Measurements from ENCODE around the gene NEFH.
"Not testable (repeated sequence)": the region's sequence is repeated elsewhere in the genome, so short reads cannot be mapped to it uniquely, and the experiment has no call there.

The NEFH gene

DNA sequence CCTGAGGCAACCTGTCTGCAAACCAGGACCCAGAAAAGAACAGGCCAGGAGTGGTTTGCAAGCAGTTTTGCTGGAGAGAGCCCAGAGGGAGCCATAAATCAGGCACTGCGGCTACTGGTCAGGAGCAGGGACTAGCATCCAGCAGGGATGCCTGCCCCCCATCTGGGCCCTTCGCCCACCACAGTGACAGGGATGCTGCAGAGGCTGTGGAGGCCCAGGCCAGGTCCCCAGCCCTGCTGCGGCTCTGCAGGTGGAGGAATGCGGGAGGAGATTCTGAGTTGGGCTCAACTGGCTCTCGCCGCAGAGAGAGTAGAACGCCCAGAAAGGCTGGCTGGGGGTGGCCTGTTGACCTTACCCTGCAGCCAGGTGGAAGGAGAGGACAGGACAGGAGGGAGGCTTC lies 16.4 kb upstream of the NEFH start:
- DNase-seq, result no peak

DNA sequence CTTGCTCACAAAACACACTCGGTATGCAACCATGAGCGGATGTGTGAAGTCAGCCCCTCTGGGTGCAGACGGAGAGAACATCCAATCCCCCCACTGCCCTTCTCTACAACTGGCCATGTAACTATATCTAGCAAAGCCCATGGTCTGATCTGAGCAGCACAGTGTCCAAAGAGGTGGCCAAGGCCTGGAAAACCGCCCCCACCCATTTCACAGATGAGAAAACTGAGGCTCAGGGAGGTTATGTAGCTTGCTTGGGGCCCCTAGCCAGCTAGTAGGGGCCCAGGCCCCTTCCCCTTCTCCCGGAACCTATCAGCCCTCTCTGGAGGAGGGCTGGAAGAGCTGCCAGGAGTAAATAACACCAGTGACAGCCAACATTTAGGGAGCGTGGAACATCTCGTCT lies 15.4 kb upstream of the NEFH start:
- DNase-seq, result no peak

DNA sequence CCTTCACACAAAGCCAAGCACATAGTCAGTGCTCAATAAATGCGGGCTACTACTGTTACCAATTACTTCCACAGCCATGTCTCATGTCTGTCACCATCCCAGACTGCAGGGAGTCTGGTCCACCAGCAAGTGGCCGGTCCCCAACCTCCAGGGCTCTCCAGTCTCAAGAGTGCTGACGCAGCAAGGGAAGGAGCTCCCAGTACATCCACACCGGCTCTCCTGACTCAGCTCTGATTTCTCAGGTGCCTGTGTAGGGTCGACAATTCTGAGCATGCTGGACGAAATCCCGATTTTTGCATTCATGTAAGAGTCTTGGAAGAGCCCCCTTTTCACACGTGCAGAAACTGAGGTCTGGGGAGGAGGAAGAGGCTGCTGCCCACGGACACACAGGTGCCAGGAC lies 10.3 kb upstream of the NEFH start:
- DNase-seq, result no peak

DNA sequence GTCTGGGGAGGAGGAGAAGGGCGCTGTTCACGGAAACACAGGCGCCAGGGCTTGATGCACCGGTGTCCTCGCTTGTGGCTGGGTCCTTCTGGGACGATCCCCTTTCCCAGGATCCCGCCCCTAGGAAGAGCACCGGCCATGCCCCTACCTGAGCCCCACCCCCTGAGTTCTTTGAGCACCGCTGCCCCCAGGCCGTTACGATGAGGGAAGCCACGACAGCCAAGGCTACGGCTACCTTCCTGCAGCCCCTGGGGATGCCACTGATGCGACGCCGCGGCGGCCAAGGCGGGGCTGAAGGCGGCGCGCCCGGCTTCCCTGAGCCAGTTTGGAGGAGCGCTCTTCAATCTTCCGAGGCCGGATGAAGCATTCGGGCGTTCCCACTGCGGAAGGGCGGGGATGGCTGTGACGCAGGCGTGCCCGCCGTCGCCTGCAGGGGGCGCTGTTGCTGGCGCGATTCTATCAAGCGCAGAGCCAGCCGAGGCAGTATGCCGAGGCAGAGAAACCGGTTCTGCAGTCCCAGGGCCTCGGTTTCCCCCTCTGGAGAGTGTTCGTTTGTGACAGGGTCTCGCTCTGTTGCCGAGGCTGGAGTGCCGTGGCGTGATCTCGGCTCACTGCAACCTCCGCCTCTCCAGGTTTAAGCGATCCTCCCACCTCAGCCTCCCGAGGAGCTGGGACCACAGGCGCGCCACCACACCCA lies 9.7 kb upstream of the NEFH start:
- peak; percentile 82 for DNase-seq

DNA sequence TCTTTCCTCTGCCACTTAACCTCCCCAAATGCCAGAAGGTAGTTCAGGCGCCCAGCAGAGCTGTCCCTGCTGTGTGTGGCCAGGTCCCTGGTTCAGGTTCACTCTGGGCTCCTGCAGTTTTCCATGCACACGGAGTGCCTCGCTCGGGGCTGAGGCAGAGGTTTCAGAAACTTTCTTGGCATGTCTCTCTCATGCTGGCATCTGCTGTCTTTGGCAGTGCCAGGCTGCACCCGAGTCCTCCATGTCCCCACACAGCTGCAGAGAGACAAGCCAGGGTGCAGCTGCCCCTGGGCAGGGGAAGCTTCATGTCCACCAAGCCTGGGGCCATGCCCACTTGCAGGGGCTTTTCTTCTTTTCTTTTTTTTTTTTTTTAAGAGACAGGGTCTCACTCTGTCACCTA lies 7.0 kb upstream of the NEFH start:
- DNase-seq, result no peak

DNA sequence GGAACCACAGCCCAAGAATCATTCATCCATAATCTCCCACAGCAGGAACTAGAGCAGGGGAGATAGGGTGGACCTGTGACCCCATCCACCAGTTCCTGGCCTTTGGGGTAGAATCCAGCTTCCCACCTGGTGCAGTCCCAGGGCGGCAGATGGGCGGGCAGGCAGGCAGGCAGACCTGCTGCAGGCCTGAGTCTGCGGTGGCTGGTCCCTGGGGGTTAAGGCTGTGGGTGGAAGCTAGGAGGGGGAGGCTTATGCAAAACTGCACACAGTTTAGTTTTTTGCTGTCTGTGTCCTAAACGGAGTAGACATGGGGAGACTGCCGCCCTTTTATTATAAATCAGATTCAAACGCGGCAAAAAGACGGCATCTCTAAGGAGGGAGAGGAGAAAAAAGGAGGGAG lies 4.5 kb upstream of the NEFH start:
- DNase-seq, result no peak

DNA sequence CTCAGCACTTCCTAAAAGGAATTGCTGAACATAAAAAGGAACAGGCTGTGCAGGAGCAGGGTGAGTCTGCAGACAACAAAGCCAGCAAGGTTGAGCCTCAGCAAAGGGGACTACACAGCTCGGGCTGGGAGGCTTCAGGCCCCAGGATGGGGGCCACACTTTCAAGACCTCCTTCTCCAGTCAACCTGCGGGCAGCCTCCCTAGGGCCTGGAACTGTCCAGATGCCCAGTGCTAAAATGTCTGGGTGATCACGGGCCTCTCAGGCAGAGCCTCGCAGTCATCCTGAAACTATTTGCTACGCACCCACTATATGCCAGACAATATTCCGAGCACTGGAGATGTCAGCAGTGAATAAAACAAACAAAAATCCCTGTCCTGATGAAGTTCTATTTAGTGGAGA lies 3.9 kb upstream of the NEFH start:
- DNase-seq, result no peak

DNA sequence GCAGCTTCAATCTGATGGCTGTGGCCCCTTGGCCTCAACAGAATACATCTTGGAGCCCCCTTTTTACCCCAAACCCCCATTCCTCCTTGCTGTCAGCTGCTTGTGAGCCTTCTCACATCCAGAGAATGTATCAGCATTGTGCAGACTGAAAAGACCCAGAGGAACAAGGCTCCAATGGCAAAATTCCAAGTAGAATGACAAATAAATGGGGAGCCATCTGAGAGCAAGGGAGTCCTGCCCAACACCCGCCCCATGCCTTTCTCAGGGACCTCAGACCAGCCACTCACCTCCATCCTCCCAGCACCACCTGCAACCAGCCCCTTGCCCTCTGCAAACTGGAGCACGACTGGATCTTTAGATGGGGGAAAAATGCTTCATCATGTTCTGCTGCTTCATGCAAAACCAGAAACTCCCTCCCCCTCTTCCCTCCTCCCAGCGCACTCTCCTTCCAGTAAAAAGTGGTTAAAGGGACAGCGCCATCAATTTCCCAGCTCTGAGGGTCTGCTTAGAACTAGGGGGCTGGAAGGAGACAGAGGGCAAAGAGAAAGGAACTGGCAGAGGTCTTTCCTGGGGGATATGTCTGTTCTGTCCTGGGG lies 2.2 kb upstream of the NEFH start:
- no peak for DNase-seq

DNA sequence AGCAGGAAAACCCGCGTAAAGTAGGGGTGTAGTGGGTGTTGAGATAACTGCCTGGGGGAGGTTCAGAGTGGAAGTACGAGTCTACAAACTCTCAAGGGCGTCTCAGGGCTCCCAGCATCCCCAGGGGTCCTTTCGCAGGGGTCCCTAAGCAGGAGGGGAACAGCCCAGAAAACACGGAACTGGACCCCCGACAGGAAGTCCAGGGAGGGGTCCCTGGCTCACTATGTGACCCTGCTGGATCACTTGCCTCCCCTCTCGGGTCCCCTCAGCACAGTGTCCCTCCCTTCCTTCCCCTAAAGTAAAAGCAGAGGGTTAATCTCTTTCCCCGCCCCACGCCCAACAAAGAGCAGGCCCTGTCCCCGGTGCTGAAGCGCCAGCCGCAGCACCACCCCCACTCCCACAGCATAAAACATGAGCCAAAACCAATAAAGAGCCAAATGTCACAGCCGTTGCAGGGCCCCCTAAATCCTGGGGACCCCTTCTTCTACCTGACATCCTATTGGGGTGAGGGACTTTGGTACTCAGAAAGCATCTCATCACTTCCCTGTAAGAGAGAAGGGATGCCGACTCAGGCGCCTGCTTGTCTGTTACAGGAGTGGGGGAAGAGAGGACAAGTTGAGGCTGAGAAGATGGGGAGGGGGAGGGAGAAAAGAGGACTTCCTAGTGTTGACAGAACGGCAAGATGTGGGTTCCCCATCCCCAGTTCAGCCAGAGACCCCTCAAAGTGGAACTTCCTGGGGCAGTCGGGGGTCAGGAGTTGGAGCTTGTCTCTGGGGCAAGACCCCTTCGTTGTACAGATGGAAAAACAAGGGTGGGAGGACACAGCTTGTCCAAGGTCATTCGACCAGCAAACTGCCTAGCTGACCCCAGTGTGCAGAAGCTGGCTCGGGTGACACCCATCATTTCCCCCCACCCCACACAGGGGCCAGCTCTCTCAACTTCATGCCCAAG lies 1.4 kb upstream of the NEFH start:
- no peak for DNase-seq

DNA sequence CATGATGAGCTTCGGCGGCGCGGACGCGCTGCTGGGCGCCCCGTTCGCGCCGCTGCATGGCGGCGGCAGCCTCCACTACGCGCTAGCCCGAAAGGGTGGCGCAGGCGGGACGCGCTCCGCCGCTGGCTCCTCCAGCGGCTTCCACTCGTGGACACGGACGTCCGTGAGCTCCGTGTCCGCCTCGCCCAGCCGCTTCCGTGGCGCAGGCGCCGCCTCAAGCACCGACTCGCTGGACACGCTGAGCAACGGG lies 169 bp downstream of the NEFH start:
- no peak for DNase-seq

DNA sequence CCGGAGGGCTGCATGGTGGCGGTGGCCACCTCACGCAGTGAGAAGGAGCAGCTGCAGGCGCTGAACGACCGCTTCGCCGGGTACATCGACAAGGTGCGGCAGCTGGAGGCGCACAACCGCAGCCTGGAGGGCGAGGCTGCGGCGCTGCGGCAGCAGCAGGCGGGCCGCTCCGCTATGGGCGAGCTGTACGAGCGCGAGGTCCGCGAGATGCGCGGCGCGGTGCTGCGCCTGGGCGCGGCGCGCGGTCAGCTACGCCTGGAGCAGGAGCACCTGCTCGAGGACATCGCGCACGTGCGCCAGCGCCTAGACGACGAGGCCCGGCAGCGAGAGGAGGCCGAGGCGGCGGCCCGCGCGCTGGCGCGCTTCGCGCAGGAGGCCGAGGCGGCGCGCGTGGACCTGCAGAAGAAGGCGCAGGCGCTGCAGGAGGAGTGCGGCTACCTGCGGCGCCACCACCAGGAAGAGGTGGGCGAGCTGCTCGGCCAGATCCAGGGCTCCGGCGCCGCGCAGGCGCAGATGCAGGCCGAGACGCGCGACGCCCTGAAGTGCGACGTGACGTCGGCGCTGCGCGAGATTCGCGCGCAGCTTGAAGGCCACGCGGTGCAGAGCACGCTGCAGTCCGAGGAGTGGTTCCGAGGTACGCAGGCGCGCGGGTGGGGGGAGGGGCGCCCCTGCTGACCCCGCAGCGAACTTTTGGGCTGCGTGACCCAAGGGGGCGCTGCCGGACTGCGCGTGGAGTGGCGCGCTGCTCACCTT lies 670 bp downstream of the NEFH start:
- peak; percentile 44 for DNase-seq

DNA sequence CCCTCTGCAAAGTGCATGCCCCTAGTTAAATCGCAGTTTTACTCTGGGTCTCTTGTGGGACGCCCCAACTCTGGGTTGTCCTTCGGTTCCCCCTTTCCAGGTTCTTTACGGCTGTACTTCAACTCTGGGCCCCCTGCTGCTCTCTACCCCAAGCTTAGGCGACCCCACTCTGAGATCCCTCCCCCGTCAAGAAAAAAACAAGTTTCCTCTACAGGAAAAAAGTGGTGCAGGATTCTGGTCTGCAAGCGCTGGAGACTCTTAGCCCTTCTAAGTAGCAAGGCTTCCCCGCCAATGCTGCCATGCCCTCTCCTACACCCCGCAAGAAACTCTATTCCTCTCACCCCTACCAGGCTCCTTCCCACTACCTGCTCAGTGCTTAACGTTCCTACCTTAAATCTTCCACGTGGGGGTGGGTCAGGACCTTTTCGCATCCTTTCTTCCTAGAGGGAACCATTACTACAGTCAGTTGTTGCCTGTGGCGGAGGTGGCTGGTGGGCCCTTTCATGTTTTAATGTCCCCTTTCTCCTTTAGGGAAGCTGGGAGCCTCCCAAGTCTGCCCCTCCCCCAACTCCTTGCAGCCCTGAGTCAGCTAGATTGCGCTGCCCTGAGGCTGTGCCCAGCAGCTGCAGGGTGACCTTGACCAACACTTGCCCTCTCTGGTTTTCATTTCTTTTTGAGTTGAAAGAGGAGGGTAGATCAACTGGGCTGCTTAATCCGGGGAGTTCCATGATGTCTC lies 1.4 kb downstream of the NEFH start:
- no peak for DNase-seq

DNA sequence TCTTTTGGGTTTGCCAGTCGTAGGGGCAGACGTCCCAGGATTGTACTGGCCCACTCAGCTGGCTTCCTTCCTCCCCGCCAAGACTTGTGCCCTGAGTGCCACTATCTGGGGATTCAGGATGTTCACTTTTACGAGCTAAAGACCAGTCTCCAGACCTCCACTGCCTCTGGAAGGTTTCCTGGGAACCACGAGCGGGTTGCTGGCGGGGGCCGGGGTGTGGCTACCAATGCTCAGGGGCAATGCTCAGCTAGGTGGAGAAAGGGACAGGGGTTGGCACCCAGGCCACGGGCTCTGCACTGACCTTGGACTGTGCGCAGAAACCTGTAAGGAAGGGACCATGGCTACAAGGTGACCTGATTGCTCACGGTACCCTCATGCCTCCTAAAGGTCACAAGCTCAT lies 2.2 kb downstream of the NEFH start:
- DNase-seq, result no peak

DNA sequence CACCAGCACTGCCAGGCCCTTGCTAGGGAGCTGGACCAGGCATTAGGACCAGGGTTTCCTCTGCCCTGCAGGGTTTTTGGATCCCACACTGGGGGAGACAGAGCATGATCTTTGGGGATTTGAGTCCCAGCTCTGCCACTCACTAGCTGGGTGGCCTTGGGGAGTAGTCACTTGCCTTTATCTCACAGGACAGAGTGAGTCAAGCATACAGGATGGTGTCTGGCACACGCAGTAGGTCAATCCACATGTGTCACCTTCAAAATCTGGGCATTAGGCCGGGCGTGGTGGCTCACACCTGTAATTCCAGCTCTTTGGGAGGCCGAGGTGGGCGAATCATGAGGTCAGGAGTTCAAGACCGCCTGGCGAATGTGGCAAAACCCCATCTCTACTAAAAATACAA lies 2.7 kb downstream of the NEFH start:
- DNase-seq, result no peak

DNA sequence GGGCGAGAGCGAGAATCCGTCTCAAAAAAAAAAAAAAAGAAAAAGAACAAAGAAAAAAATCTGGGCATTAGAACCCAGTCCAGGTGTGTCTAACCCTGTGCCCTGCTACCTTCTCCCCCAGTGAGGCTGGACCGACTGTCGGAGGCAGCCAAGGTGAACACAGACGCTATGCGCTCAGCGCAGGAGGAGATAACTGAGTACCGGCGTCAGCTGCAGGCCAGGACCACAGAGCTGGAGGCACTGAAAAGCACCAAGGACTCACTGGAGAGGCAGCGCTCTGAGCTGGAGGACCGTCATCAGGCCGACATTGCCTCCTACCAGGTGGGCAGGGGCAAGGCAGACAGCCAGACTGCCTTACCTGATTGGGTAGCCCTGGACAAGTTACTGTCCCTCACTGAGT lies 3.2 kb downstream of the NEFH start:
- DNase-seq, result no peak

DNA sequence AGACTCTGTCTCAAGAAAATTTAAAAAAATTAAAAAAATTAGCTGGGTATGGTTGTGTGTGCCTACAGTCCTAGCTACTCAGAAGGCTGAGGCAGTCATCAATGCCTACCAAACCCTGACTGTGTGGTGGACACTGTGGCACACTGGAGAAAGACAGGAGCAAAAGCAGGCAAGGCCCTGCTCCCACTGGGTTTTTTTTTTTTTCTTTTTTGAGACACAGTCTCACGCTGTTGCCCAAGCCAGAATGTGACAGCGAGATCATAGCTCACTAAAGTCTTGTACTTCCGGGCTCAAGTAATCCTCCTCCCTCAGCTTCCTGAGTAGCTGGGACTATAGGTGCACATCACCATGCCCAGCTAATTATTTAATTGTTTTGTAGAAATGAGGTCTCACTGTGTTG lies 4.6 kb downstream of the NEFH start:
- DNase-seq, result no peak

DNA sequence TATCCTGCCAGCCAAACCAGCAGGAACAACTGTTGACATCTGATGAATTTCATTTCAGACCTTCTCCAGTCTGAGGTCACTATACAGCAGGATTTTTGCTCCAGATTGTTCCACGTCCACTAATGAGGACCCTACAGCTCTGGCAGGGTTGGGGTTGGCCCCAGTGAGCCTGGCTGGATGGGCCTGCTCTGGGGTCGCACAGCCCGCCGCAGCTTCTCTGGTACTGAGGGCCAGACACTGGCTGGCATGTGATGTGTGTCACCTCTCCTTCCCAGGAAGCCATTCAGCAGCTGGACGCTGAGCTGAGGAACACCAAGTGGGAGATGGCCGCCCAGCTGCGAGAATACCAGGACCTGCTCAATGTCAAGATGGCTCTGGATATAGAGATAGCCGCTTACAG lies 5.4 kb downstream of the NEFH start:
- DNase-seq, result no peak

DNA sequence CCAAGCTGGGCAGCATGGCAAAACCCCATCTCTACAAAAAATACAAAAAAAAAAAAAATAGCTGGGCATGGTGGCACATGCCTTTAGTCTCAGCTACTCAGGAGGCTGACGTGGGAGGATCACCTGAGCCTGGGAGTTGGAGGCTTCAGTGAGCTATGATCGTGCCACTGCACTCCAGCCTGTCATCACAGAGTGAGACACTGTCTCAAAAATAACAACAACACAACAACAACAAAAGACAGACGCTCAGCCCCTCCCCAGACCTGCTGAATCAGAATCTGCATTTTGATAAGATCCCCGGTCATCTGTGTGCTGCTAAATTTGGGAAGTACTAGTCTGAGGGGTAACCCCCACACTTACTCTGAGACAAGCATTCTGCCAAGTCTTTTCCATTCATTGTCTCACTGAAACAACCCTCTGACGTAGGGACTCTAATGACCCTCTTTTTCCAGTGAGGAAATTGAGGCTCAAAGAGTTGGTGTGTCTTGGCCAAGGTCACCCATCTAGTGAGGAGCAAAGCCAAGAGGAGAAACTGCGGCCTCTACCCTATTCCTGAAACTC lies 7.5 kb downstream of the NEFH start:
- no peak for DNase-seq

DNA sequence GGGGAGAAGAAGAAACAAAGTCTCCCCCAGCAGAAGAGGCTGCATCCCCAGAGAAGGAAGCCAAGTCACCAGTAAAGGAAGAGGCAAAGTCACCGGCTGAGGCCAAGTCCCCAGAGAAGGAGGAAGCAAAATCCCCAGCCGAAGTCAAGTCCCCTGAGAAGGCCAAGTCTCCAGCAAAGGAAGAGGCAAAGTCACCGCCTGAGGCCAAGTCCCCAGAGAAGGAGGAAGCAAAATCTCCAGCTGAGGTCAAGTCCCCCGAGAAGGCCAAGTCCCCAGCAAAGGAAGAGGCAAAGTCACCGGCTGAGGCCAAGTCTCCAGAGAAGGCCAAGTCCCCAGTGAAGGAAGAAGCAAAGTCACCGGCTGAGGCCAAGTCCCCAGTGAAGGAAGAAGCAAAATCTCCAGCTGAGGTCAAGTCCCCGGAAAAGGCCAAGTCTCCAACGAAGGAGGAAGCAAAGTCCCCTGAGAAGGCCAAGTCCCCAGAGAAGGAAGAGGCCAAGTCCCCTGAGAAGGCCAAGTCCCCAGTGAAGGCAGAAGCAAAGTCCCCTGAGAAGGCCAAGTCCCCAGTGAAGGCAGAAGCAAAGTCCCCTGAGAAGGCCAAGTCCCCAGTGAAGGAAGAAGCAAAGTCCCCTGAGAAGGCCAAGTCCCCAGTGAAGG lies 9.2 kb downstream of the NEFH start:
- DNase-seq, result not testable (repeated sequence)

DNA sequence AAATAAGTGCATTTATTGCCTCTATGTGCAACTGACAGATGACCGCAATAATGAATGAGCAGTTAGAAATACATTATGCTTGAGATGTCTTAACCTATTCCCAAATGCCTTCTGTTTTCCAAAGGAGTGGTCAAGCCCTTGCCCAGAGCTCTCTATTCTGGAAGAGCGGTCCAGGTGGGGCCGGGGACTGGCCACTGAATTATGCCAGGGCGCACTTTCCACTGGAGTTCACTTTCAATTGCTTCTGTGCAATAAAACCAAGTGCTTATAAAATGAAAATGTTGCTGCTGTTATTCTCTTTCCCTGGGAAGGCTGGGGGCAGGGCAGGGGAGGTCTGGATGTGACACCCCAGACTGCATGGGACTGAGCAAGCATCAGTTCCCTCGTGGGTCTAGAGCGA lies 11.0 kb downstream of the NEFH start:
- no peak for DNase-seq

DNA sequence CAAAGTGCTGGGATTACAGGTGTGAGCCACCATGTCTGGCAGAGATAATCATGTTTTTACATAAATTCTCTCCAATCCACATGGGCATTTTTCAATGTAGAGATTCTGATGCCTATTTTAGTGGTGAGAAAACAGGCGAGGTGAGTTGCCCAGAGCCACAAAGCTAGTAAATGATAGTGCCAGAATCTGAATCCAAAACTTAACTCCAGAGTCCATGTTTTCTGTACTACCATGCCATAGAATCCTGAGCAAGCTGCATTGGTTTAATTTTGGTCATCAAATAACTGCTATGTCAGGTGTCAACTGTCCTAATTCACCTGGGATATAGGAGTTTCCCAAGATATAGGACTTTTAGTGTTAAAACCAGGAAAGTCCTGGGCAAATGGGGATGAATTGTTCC lies 13.6 kb downstream of the NEFH start:
- DNase-seq, result no peak

DNA sequence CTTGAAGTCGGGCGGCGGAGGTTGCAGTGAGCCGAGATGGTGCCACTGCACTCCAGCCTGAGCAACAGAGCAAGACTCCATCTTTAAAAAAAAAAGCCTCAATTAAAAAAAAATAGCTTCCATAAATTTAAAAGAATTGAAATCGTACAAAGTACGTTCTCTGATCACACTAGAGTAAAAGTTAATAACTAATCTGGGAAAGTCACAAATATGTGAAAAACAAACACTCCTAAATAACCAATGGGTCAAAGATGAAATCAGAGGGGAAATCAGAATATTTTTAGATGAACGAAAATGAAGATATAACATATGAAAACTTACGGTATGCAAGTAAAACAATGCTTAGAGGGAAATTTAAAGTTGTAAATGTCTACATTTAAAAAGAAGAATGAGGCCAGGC lies 19.8 kb downstream of the NEFH start:
- DNase-seq, result no peak
